GM19035 (cell line): Measurements from ENCODE around the gene RAD51B.

Source experiments
- ATAC-seq: cut with Tn5 transposase; IDR thresholded peaks from one replicate; pipeline ENCODE4 v1.9.1; 2021; ENCODE audit not compliant: unreplicated experiment

The RAD51B gene

DNA sequence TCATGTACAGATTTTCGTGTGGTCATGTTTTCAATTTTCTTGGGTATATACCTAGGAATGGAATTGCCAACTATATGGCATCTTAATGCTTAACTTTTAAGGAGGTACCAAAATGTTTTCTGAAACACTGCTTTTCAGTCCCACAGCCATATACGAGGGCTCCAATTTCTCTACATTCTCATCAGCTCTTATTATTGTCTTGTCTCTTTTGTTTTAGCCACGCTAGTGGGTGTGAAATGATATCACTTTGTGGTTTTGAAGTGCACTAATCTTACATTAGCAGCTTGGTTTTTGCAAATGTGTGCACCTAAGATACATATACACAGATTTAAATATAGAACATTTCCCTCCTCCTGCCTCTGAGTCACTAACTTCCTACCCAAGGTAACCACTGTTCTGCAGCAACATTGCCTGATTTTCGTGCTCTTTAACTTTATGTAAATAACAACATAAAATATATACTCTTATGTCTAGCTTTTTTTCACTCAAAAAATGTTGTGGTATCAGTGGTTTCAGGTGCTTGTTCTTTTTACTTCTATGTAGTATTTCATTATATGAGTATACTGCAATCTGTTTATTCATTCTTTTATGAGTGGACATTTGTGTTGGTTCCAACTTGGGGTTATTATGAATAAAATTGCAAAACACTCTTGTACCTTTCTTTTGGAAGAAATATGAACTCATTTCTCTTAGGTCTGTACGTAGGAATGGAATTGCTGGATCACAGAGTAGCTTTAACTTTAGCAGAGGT, 900.2 kb downstream of the RAD51B start:
- ATAC-seq = no peak

DNA sequence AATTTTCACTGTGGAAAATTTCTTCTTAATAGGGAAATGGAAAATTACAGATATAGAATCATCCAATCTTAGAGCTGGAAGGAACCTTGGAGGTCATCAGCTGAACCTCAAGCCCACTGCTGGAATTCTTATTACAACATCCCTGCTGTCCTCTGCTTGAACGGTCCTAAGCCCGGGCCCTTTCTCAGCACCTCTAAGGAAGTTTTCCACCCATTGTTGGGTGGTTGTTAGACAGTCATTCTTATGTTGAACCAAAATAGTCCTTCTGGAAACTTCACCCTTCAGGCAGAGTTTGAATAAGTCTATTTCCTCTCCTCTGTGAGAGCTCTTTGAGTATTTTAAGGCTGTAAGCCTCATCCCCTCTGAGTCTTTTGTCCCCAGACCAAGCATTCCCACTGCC, 902.6 kb downstream of the RAD51B start:
- no peak for ATAC-seq

DNA sequence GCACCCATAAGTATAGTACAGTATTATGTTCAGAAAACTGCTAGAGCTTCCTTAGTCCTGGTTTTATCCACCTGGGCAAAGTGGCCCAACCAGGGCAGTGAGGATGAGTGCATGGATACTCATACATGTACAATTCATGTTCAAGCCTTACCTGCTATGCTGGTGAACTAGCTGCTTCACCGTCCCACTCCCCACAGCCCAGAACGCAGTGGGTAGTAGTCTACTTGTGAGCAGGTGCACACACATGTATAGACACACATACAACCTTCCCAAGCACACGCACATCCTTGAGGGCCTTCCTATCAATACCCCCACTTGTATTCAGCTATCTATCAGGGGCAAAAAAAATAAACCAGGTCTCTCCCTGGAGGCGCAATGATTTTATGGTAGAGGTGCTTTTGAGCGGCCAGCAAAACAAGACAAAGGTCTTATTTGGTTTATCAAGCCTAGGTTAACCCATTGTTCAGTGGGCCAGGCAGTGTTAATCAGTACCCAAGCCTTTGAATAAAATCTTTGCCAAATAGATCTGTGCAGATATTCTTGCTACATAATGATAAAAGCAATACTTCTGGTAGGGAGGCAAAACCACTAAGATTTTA, 903.5 kb downstream of the RAD51B start:
- ATAC-seq = no peak

DNA sequence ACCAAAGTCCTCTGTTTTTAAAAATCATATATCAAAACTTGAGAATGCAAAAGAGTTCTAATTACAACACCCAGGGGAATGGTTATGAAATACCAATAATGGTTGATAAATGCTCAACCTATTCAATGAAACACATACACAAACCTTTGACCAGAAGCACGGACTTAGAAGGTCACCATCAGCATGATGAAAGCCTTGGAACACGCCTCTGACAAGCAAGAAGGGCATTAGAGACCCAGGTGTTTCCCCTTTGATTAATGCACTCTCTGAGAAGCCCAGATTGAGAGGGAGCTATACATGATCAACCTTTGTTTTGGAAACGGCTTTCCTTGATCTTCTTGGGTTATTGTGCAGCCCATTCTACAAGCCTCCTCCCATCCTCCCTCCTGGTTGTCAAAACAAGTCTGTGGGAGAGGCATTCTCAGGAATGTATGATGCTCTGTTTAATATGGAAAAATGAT, 904.3 kb downstream of the RAD51B start:
- no peak for ATAC-seq

DNA sequence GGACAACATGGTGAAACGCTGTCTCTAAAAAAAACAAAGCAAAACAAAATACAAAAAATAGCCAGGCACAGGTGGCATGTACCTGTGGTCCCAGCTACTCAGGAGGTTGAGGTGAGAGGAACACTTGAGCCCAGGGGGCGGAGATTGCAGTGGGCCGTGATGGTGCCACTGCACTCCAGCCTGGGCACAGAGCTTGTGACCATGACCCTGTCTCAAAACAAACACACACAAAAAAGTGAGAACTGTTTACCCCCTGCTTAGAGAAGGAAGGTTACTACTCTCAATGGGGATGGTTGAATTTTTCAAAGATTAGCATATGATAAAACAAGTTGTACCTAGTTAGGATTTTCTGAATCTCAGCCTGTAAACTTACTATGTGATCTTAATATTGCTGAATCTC, 905.3 kb downstream of the RAD51B start:
- no peak for ATAC-seq

DNA sequence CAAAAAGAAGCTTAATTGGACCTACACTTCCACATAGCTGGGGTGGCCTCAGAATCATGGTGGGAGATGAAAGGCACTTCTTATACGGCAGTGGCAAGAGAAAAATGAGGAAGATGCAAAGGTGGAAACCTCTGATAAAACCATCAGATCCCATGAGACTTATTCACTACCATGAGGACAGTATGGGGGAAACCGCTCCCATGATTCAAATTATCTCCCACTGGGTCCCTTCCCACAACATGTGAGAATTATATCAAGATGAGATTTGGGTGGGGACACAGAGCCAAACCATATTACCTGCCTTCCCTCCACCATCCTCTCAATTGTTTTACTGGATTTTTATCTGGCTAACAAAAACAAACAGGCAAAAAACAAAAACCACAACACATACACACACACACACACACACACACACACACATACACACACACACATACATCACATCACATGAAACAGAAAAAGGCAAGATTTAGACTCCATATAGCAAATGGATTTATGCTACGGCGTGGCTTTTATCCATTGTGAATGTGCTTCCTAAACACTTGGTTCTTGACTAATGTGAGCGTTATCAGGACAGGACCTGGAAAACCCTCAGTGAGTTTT, 906.6 kb downstream of the RAD51B start:
- ATAC-seq = no peak

DNA sequence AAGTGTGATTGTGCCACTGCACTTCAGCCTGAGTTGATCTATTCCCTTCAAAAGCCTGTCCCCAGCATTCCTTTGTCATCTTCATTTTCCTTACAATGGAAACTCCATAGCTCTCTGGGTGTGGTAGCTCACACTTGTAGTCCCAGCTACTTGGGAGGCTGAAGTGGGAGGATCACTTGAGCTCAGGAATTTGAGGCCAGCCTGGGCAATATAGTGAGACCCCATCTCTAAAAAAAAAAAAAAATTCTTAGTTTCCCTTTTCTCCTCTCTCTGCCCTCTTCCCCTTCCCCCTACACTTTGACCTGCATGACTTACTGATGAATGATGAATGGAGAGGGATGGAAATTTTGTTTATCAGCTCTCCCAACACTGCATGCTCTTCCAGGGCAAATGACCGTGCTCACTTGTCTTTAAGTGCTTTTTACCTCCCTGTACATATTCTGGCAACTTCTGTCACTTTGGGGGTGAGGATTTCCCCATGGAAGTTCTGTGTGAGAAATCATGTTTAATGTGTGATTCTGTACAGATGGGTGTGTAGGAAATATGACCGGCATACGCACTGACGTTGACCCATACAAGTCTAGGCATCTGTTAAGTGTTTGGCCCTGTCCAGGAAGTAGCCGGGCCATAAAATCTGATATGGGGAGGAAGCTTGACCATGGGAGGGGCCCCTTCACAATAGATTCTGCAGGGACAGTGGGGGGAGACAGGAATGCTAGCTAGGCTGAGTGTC, 907.9 kb downstream of the RAD51B start:
- ATAC-seq = no peak

DNA sequence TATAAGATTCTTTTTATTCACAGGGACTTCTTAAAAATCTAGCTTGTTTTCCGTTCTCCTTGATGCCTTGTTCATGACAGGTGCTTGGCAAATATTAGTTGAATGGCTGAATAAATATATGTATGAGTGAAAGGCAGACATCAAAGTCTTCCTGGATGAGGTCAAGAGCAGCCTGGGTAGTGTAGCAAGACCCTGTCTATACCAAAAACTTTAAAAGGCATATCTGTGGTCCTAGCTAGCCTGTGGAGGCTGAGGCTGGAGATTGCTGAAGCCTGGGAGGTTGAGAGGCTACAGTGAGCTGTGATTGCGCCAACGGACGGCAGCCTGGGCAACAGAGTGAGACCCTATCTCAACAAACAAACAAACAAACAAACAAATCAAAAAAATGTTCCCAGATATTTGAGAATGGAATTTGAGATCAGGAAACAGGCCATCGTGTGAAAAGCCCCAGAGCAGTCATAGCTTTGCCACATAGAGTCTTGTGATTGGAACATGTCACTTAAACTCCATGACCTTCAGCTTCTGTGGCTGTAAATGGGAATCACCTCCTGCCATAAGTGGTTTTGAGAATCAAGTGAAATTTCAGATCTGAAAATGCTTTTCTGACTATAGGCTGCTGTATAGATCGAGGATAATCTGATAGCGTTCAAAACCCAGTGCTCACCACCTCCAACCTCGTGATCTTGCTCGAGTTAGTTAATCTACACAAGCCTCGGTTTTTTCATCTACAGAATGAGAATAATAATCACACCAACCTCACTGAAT, 908.9 kb downstream of the RAD51B start:
- ATAC-seq = no peak

DNA sequence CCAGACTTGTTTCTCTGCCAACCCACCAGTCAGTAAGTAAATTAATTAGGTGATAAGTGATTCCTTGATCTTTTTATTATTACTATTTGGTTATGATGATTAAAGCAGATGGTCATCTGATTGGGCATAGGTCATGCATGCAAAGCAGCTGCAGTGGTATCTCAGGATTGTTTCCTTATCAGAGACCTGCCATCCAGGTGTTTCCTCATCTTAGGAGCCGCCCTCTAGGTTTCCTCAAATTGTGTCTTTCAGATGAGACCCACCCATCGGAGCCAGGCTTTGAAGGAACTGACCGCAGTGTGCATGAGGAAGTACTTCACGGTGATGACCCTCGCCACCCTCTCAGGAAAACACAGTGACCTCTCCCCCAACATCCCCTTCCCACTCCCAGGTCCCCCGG, 910.0 kb downstream of the RAD51B start:
- no peak for ATAC-seq

DNA sequence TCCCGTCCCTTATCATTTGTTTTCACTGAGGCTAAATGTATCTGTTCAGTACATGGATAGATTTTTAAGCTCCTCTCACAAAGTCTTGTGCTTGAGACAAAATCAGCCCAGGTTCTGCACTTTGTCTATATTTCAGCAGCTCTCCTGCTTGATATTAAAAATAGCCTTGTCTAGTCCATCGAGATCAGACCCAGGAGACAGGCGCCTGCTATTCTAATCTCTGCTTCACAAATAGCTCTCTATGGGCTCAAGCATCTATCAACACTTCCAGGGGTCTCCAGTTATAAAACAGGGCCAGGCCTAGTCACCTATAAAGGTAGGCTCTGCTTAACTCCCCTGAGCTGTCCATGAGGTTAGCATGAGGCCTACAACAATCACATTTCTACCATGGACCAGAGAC, 910.8 kb downstream of the RAD51B start:
- no peak for ATAC-seq

DNA sequence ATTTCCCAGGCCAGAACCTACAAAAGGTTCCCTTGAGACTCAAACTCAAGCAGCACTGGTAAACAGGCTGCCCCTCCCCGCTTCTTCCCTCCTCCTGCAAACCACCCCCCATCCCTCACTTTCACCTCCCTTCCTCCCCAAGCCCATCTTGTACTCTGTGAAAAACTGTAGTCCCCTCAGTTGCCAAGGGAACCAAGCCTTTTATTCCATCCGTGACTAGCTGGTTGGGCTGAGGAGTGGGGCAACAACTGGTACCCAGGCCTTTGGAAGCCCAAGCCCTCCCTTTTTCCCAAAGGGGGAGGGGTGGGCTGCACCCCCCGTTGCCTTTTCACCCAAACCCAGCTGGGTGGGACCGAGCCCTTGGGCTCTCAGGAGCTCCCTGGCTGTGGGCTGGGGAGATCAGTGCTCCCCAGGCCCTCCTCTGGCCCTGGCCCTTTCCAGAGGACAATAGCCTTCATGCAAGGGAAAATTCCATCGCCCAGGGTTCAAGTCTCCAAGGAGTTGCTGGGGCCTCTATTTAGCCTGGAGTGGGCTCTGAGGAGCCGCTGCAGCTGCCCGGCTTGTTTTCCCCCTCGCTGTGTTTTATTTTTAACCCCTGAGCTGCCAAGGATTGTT, 911.3 kb downstream of the RAD51B start:
- no peak for ATAC-seq

DNA sequence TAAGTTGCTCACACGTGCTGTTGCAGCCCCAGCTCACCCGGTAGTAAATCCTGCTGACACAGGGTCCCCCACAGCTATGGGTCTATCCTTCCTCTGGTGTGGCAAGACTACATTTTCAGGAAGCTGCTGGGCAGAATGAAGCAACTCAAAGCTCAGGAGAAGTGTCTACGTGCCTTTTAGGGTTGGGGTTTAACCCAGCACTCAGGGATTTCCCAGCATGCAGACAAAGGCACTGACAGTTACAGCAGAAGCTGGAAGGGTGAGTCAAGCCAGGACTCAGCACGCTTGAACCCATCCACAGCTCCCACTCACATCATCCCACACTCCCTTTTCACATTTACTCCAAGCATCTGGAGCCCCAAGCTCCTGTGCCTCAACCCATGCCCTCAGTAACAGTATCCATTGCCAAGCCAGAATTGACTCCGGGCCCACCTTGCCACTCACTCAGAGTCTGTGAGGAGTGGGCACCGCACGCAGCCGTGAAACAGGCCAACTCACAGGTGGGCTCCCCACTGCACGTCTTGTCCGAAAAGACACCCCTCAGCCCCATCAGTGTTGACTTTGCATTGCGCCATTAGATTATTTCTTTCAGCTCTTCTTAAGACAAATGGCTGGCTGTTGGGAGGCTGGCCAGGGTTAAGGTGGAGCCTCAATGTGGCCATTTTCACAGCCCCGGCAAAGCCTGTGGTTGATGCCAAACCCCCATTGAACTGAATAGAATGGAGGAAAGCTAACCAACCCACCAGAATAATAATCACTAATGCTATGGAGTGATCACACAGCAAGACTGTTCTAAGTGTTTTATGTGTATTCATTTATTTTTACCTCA, 913.7 kb downstream of the RAD51B start:
- no peak for ATAC-seq

DNA sequence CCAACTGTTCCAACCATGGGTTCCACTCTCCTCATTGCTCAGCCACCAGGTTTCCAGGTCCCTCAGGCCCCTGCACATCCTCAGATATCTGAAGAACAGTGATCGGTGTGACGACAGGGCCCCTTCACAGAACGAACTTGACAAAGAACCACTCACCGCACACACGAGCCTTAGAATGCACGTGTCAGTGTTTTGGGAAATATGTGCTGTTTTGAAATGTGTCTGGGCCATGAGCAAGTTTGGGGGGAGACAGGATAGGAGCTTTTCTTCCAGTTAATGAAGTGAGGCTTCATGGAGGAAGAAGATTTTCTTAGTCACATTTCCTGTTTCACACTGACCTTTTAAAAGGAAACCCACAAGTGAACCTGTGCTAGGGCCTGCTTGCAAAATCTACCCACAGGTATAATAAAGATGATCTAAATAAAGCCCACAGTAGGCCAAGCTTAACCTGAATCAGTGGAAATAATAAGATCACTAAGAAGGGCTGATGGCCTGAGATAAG, 914.7 kb downstream of the RAD51B start:
- peak; percentile 61 for ATAC-seq

DNA sequence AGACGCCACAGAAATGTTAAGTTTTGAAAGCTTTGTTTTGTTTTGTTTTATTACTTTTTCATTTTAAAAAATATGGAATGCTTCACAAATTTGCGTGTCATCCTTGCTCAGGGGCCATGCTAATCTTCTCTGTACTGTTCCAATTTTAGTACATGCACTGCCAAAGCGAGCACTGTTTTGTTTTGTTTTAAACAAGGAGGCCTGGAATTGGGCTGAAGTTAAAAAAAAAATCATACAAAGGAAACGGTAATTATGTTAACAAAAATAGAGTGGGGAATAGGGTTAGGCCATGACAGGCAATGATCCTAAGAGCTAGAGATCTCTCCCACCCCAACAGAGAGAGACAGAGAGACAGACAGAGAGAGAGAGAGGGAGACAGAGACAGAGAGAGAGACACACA, 916.3 kb downstream of the RAD51B start:
- ATAC-seq = no peak

DNA sequence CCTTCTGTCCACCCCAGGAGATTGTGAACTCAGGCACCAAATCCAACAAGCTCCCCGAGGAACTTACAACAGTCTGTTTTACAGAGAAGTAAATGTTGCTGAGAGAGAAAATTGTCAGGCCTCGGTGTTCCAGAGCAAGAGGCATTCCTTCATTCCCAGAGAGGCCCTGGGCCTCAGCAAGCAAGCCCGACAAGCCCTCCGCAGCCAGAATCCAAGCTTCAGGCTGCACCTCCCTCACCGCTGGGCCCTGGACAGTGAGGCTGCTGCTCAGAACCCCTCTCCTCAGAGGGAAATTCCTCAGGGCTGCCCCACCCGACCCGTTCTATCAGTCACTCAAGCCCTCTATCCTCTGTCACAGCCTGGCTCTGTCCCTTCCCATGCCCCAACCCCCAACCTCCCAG, 916.9 kb downstream of the RAD51B start:
- ATAC-seq = no peak

DNA sequence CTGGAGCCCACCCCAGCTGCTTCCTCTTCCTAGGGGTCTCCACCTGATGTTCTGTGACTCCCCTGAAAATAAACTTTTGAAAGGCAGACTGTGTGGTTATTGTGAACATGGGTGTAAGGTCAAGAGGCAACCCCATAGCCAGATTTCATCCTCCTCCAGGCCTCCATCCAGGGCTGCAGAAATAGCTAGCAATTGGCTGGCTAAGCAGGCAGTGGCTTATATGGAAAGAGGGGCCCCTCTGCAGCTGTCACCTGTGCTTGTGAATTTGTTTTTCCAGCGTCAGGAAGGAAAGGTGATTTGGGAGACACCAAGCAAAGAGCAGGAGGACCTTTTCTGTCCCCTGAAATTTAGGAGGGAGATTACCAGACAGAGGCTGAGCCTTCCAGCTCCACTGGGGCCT, 917.5 kb downstream of the RAD51B start:
- no peak for ATAC-seq

DNA sequence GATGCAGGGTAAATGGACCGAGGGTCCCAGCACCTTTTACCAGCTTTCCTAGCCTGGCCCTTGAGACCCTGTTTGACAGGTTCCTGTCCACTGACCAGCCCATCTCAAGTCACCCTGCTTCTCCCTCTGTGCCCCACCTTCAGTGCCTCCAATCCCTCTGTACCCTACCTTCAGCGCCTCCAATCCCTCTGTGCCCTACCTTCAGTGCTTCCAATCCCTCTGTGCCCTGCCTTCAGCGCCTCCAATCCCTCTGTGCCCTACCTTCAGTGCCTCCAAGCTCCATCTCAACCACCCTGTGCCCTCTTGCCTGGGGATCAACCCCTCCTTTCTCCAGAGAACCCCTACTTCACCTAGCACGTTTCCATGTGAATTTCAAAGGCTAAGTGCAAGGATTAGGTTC, 919.0 kb downstream of the RAD51B start:
- no peak for ATAC-seq

DNA sequence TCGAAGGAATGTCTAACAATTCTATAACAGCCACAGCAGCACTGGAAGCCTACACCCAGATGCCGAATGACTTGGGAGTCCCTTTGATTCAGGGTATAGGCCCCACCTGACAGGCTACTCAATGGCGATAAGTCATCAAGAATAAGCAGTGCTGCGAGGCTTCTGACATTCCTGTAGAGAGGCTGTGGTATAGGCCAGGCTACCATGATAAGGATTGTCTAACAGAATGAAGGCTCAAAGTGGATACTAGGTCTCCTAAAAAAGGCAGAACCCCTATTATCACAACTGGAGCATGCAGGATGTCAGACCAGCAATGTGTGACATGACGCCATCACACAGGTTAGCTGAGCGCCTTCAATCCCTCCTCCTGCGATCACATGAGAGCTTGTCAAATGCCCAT, 920.1 kb downstream of the RAD51B start:
- ATAC-seq = no peak

DNA sequence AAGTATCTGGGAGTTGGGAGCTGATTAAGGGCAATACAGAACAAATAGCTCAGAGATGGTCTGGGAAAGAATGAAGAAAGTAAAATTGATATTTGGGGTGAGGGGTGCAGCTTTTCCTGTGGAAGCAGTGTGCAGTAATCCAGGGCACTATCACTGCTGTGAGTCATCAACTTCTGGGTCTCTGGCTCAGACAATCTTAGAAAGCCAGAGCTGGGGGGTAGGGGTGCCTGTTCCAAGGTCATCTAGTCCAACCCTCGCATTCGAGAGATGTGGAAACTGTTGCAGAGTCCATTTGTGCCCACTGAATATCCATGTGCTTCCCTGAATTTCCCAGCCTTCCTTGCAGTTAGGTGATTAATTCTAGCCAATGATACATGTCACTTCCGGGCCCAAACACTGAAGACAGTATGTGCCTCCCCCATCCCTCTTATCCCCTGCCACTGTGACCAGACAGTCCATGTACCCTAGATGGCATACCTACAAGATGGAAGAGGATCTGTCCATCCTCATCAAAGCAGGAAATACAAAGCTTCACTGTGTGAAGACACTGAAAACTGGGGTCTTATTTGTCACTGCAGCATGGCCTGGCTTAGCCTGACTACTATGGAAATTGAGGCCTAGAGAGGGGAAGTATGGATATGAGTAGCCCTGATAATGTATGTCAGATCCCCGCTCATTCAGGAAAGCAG, 921.4 kb downstream of the RAD51B start:
- no peak for ATAC-seq
